Ovary (tissue), 9 donors: Measurements from ENCODE around the gene INTS15. TPM values are rescaled to one million over a fixed set of nuclear protein-coding genes. Genes with fewer than 3 reads are reported as not detected.
A peak's percentile ranks its signal among the peaks of the same experiment; 100 is the strongest.

Experiments
- DNase-seq, 5 donors: peaks; one replicate each; pipeline ENCODE4 v3.0.0-alpha.2; 2019 to 2020
- H3K27ac ChIP-seq, 2 donors: fragments of 200-600 bp; one replicate each; pipeline versions ENCODE4 v1.5.1 to v1.8.0; 2019 to 2022
- H3K27me3 ChIP-seq: fragments of 200-600 bp; one replicate; pipeline ENCODE4 v1.8.0; 2022
- H3K36me3 ChIP-seq: fragments of 200-600 bp; sonication (generic); one replicate; pipeline ENCODE4 v1.5.1; 2019
- H3K4me1 ChIP-seq: one replicate; pipeline ENCODE4 v1.8.1; 2013; ENCODE audit warnings: mild to moderate bottlenecking, moderate library complexity; ENCODE audit not compliant: insufficient read depth
- H3K4me3 ChIP-seq: fragments of 200-600 bp; sonication (generic); one replicate; pipeline ENCODE4 v1.5.1; 2017
- H3K9me3 ChIP-seq, 2 donors: fragments of 200-600 bp in 1 of 2; sonication (generic) in 1 of 2; one replicate each; pipeline versions ENCODE4 v1.5.1 to v1.8.1; 2013 to 2019; ENCODE audit warnings: mild to moderate bottlenecking in 1 of 2, moderate library complexity in 1 of 2
- CTCF ChIP-seq, 3 donors: fragments of 450-650 bp in 2 of 3; fragments of 200-600 bp in 1 of 3; IDR thresholded peaks; one replicate each; pipeline versions ENCODE4 v1.5.1 to v1.8.0; 2016 to 2022; ENCODE audit warnings: antibody characterized with exemption in 3 of 3, mild to moderate bottlenecking in 1 of 3
- EP300 ChIP-seq: sonication (generic); formaldehyde crosslinking; IDR thresholded peaks from one replicate; pipeline ENCODE4 v1.6.1; 2017; ENCODE audit warnings: antibody characterized with exemption
- POLR2A ChIP-seq: fragments of 450-650 bp; IDR thresholded peaks from one replicate; pipeline ENCODE4 v1.6.1; 2017; ENCODE audit warnings: antibody characterized with exemption, mild to moderate bottlenecking, moderate library complexity
- WGBS, 3 donors: extraction: QIAGEN DNeasy Blood & Tissue Kit in 1 of 3; methylation state at CpG; one replicate each; pipeline versions ENCODE4 v1.1.5 to v1.1.7; 2013 to 2017; 5-methylcytosine and 5-hydroxymethylcytosine counted together
- intact Hi-C, 4 donors: fragments of 100-400 bp; cut with DNase I; formaldehyde crosslinking; loops; one replicate each; pipeline versions ENCODE4 v1.11.0 to v1.15.1; 2022 to 2023
- polyA plus RNA-seq, 2 donors: library from polyadenylated mRNA; stranded (reverse); fragments of 200-250 nt in 1 of 2; fragments of 350-450 nt in 1 of 2; fragmentation: Illumina TruSeq in 1 of 2; extraction: RNeasy Lipid Tissue Mini Kit (QIAGEN cat#74804) in 1 of 2; gene quantifications; one replicate each; pipeline ENCODE4 v1.2.3, GENCODE V29; 2013 to 2014
- total RNA-seq, 7 donors: library from RNA; depleted of rRNA in 2 of 7; stranded (reverse); fragments of >200 nt in 2 of 7; fragmentation: NEBNext Ultra II Directional in 3 of 7; extraction: Animal tissue kit (Norgen Biotek cat#: 25700) in 3 of 7; gene quantifications; one replicate each; pipeline versions ENCODE4 v1.1.0 to v1.2.4, GENCODE V29; 2016 to 2023
- donor health status: DM: no; HTN: no; CAD: no; lungs with moderate emphysema.
- donor health status: DM: no; HTN: no; CAD: no.
- donor health status: Bipolar disorder and iron deficiency.
- donor health status: DM: yes; HTN: yes; CAD: no.
- donor health status: DM: no; HTN: no; CAD: no.
- donor health status: DM: yes; HTN: yes; CAD: no.

The INTS15 gene
- total and polyA plus RNA-seq, 9 donors: 20.3 to 35.0 (median 30.2) TPM

GRCh38 chr7:6614953-6615722 is 25.3 kb downstream of the INTS15 start, which contains the start of gene ZNF853:
ZNF853 (plus strand) TSS chr7:6615610; CDS start chr7:6616175, 565 bp downstream.
- H3K36me3 ChIP-seq: no peaks in the 10 kb centered on the region
- peak; percentile 31 to 71 (median 58) for DNase-seq
- H3K4me1 ChIP-seq: peaks cover 8% of the 10 kb centered on the region
- intact Hi-C loops: no loop called here
- H3K9me3 ChIP-seq: no peaks in the 10 kb centered on the region
- no peaks in the 10 kb centered on the region for H3K27me3 ChIP-seq
- H3K27ac ChIP-seq: peak within 1 kb of the TSS; percentile 41 to 45
- peak within 1 kb of the TSS; percentile 50 for H3K4me3 ChIP-seq
- 3 to 8% (median 6%) methylated on average over 12 to 86 of the region's 91 CpGs for WGBS, 3 donors
- TF ChIP-seq EP300: no peak
- no peak for TF ChIP-seq CTCF (IDR thresholded peaks at IDR 0.05)
- no peak for TF ChIP-seq POLR2A

- H3K27ac ChIP-seq: peak overlapping the region; percentile 41 to 43
- H3K27me3 ChIP-seq: no peaks in the 10 kb centered on the region
- 7 to 29% (median 8%) methylated on average over 17 to 63 of the region's 63 CpGs for WGBS, 3 donors
- H3K9me3 ChIP-seq: no peaks in the 10 kb centered on the region
- peaks cover 8% of the 10 kb centered on the region for H3K4me1 ChIP-seq
- H3K4me3 ChIP-seq: peak overlapping the region; percentile 44
- peak; percentile 37 to 68 (median 56) for DNase-seq
- intact Hi-C loops: no loop called here
- TF ChIP-seq EP300 (no peak), CTCF (IDR thresholded peaks at IDR 0.05) (no peak), POLR2A (no peak)
- no peaks in the 10 kb centered on the region for H3K36me3 ChIP-seq
Observed at GRCh38 chr7:6615723-6616555, 26.1 kb downstream of the INTS15 start.

GRCh38 chr7:6616854-6617643 is 27.2 kb downstream of the INTS15 start:
- intact Hi-C loops: no loop called here
- no peak overlapping the region for H3K4me3 ChIP-seq
- 85 to 88% (median 87%) methylated on average over 19 to 20 of the region's 20 CpGs for WGBS, 3 donors
- TF ChIP-seq CTCF (IDR thresholded peaks at IDR 0.05): no peak
- TF ChIP-seq EP300: no peak
- no peak for TF ChIP-seq POLR2A
- H3K36me3 ChIP-seq: no peaks in the 10 kb centered on the region
- no peaks in the 10 kb centered on the region for H3K27me3 ChIP-seq
- H3K27ac ChIP-seq: no peak overlapping the region
- H3K4me1 ChIP-seq: peaks cover 8% of the 10 kb centered on the region
- no peak for DNase-seq
- H3K9me3 ChIP-seq: no peaks in the 10 kb centered on the region

DNA sequence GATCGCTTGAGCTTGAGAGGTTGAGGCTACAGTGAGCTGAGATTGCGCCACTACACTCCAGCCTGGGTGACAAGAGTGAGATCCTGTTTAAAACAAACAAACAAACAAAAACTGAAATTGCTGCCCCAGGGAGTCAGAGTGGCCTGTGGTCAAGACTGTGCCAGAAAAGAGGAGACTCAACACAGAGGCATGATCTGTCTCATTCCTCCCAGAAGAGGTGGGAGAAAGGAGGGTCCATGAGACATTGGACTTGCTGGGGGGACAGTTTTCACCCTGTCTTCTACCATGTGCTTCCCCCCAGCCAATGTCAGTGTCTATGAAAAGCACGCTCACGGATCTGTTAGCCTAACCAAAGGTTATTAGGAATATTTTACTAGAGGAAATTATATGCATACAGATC is 28.8 kb downstream of the INTS15 start:
- Histone ChIP-seq H3K4me3 (no peak overlapping the region), H3K27me3 (no peaks in the 10 kb centered on the region), H3K27ac (no peak overlapping the region), H3K36me3 (no peaks in the 10 kb centered on the region), H3K4me1 (peaks cover 8% of the 10 kb centered on the region), H3K9me3 (no peaks in the 10 kb centered on the region)
- intact Hi-C loops: no loop called here
- WGBS, 3 donors: 83 to 94% (median 87%) methylated on average over 4 of the region's 4 CpGs
- TF ChIP-seq POLR2A (no peak), EP300 (no peak), CTCF (IDR thresholded peaks at IDR 0.05) (no peak)
- DNase-seq: no peak
